Measurements from ENCODE around the gene EPHB1. TPM values are rescaled to one million over a fixed set of nuclear protein-coding genes. Genes with fewer than 3 reads are reported as not detected.

Gene EPHB1
- total RNA-seq, 1 donor: 0.36 TPM

- TF ChIP-seq CTCF (IDR thresholded peaks at IDR 0.05; ENCODE audit: extremely low read depth, low read depth, low read length): no peak
- DNase-seq (ENCODE audit: insufficient read length, low spot score, missing footprints): no peak
- Histone ChIP-seq H3K4me3 (ENCODE audit: insufficient read depth, low read length) (no peak overlapping the region), H4K20me1 (ENCODE audit: insufficient read depth, low read length) (no peaks in the 10 kb centered on the region), H3K9me3 (ENCODE audit: low read depth, low read length) (no peaks in the 10 kb centered on the region), H3K79me2 (ENCODE audit: insufficient read depth, low read length) (no peaks in the 10 kb centered on the region), H3K36me3 (ENCODE audit: insufficient read depth, low read length) (no peaks in the 10 kb centered on the region), H3K4me1 (ENCODE audit: insufficient read depth, low read length) (no peaks in the 10 kb centered on the region), H2AFZ (ENCODE audit: low read length) (no peak overlapping the region), H3K27me3 (ENCODE audit: insufficient read depth, low read length) (no peaks in the 10 kb centered on the region), H3K4me2 (ENCODE audit: insufficient read depth, low read length) (no peak overlapping the region), H3K27ac (ENCODE audit: low read depth, low read length) (no peak overlapping the region)
Observed at GRCh38 chr3:134972836-134973455, 177.9 kb downstream of the EPHB1 start.

- DNase-seq (ENCODE audit: insufficient read length, low spot score, missing footprints): no peak
- H3K79me2 ChIP-seq (ENCODE audit: insufficient read depth, low read length): no peaks in the 10 kb centered on the region
- H3K4me3 ChIP-seq (ENCODE audit: insufficient read depth, low read length): no peak overlapping the region
- no peak for TF ChIP-seq CTCF (IDR thresholded peaks at IDR 0.05; ENCODE audit: extremely low read depth, low read depth, low read length)
- H3K4me2 ChIP-seq (ENCODE audit: insufficient read depth, low read length): no peak overlapping the region
- no peaks in the 10 kb centered on the region for H4K20me1 ChIP-seq (ENCODE audit: insufficient read depth, low read length)
- H3K27me3 ChIP-seq (ENCODE audit: insufficient read depth, low read length): no peaks in the 10 kb centered on the region
- H3K4me1 ChIP-seq (ENCODE audit: insufficient read depth, low read length): no peaks in the 10 kb centered on the region
- no peak overlapping the region for H2AFZ ChIP-seq (ENCODE audit: low read length)
- H3K9me3 ChIP-seq (ENCODE audit: low read depth, low read length): no peaks in the 10 kb centered on the region
- no peak overlapping the region for H3K27ac ChIP-seq (ENCODE audit: low read depth, low read length)
- H3K36me3 ChIP-seq (ENCODE audit: insufficient read depth, low read length): no peaks in the 10 kb centered on the region
Observed at GRCh38 chr3:134974624-134975023, 179.6 kb downstream of the EPHB1 start.

GRCh38 chr3:134976948-134977347, 181.9 kb downstream of the EPHB1 start:
- no peaks in the 10 kb centered on the region for H3K4me1 ChIP-seq (ENCODE audit: insufficient read depth, low read length)
- no peak overlapping the region for H2AFZ ChIP-seq (ENCODE audit: low read length)
- TF ChIP-seq CTCF (IDR thresholded peaks at IDR 0.05; ENCODE audit: extremely low read depth, low read depth, low read length): no peak
- DNase-seq (ENCODE audit: insufficient read length, low spot score, missing footprints): no peak
- no peaks in the 10 kb centered on the region for H3K79me2 ChIP-seq (ENCODE audit: insufficient read depth, low read length)
- no peaks in the 10 kb centered on the region for H4K20me1 ChIP-seq (ENCODE audit: insufficient read depth, low read length)
- no peak overlapping the region for H3K4me3 ChIP-seq (ENCODE audit: insufficient read depth, low read length)
- H3K4me2 ChIP-seq (ENCODE audit: insufficient read depth, low read length): no peak overlapping the region
- no peaks in the 10 kb centered on the region for H3K9me3 ChIP-seq (ENCODE audit: low read depth, low read length)
- H3K27me3 ChIP-seq (ENCODE audit: insufficient read depth, low read length): no peaks in the 10 kb centered on the region
- H3K27ac ChIP-seq (ENCODE audit: low read depth, low read length): no peak overlapping the region
- H3K36me3 ChIP-seq (ENCODE audit: insufficient read depth, low read length): no peaks in the 10 kb centered on the region

- no peaks in the 10 kb centered on the region for H3K79me2 ChIP-seq (ENCODE audit: insufficient read depth, low read length)
- no peak overlapping the region for H2AFZ ChIP-seq (ENCODE audit: low read length)
- no peaks in the 10 kb centered on the region for H3K36me3 ChIP-seq (ENCODE audit: insufficient read depth, low read length)
- TF ChIP-seq CTCF (IDR thresholded peaks at IDR 0.05; ENCODE audit: extremely low read depth, low read depth, low read length): no peak
- no peak overlapping the region for H3K4me2 ChIP-seq (ENCODE audit: insufficient read depth, low read length)
- DNase-seq (ENCODE audit: insufficient read length, low spot score, missing footprints): no peak
- H4K20me1 ChIP-seq (ENCODE audit: insufficient read depth, low read length): no peaks in the 10 kb centered on the region
- H3K27ac ChIP-seq (ENCODE audit: low read depth, low read length): no peak overlapping the region
- H3K27me3 ChIP-seq (ENCODE audit: insufficient read depth, low read length): no peaks in the 10 kb centered on the region
- no peaks in the 10 kb centered on the region for H3K4me1 ChIP-seq (ENCODE audit: insufficient read depth, low read length)
- H3K4me3 ChIP-seq (ENCODE audit: insufficient read depth, low read length): no peak overlapping the region
- H3K9me3 ChIP-seq (ENCODE audit: low read depth, low read length): no peaks in the 10 kb centered on the region
Observed at GRCh38 chr3:134978658-134979057, 183.6 kb downstream of the EPHB1 start.

Data from osteoblast (primary cell).